Astrocyte of the cerebellum (primary cell): Measurements from ENCODE around the gene EIF4G2.
A peak's percentile ranks its signal among the peaks of the same experiment; 100 is the strongest.

Source experiments
- DNase-seq: peaks from one replicate; pipeline ENCODE4 v3.0.0-alpha.2; 2011; ENCODE audit warnings: low read depth
- H3K4me3 ChIP-seq: 2 replicates; pipeline ENCODE4 v1.5.1; 2011; ENCODE audit warnings: mild to moderate bottlenecking, low read depth, low read length, moderate library complexity
- CTCF ChIP-seq: IDR thresholded peaks from 2 replicates; pipeline ENCODE4 v1.5.1; 2012; ENCODE audit warnings: low read length, low read depth, moderate library complexity, mild to moderate bottlenecking; ENCODE audit errors: missing control alignments
- in situ Hi-C: cut with HindIII; loops from 2 replicates; pipeline ENCODE4 v1.10.0; 2017; ENCODE audit warnings: low sequenced_read_pairs

The EIF4G2 gene

GRCh38 chr11:10813945-10814344, 5.2 kb upstream of the EIF4G2 start:
- no peak for DNase-seq
- in situ Hi-C loops, result no loop called here
- TF ChIP-seq CTCF, result no peak
- H3K4me3 ChIP-seq, result no peak overlapping the region

GRCh38 chr11:10809373-10810160, 841 bp upstream of the EIF4G2 start:
- DNase-seq, result peak; percentile 50
- in situ Hi-C loops, result no loop called here
- peak overlapping the region; percentile 81 for H3K4me3 ChIP-seq
- no peak for TF ChIP-seq CTCF

- H3K4me3 ChIP-seq, result peak overlapping the region; percentile 81
- DNase-seq, result no peak
- in situ Hi-C loops, result no loop called here
- TF ChIP-seq CTCF, result no peak
These were observed 532 bp downstream of the EIF4G2 start for GRCh38 chr11:10808235-10808552.

- no peak for DNase-seq
- H3K4me3 ChIP-seq, result peak overlapping the region; percentile 81
- in situ Hi-C loops, result no loop called here
- no peak for TF ChIP-seq CTCF
These were observed 1.1 kb downstream of the EIF4G2 start for GRCh38 chr11:10807493-10808234.

GRCh38 chr11:10806206-10806605, 2.5 kb downstream of the EIF4G2 start:
- TF ChIP-seq CTCF, result no peak
- no peak for DNase-seq
- in situ Hi-C loops, result no loop called here
- H3K4me3 ChIP-seq, result peak overlapping the region; percentile 81

GRCh38 chr11:10805741-10806140, 3.0 kb downstream of the EIF4G2 start:
- TF ChIP-seq CTCF, result no peak
- H3K4me3 ChIP-seq, result no peak overlapping the region
- in situ Hi-C loops, result no loop called here
- DNase-seq, result no peak
